H1 (cell line): ENCODE measurements around the gene FGF5.

Experiments
- CTCF ChIP-seq, 3 experiments: IDR thresholded peaks; 1 replicate in 2 of 3; 2 replicates in 1 of 3; pipeline versions ENCODE4 v1.5.1 to v1.6.1; 2011; ENCODE audit warnings: low read length in 3 of 3, mild to moderate bottlenecking in 3 of 3, inconsistent platforms in 2 of 3, low read depth in 1 of 3, moderate library complexity in 1 of 3; ENCODE audit not compliant: insufficient read depth in 1 of 3; ENCODE audit errors: control extremely low read depth in 1 of 3
- EGR1 ChIP-seq: IDR thresholded peaks from 2 replicates; pipeline ENCODE4 v1.6.1; 2011; ENCODE audit warnings: low read depth, low read length, borderline replicate concordance
- EP300 ChIP-seq, 2 experiments: IDR thresholded peaks; 1 replicate in 1 of 2; 2 replicates in 1 of 2; pipeline ENCODE4 v1.6.1; 2011 to 2012; ENCODE audit warnings: low read depth in 2 of 2, low read length in 2 of 2, mild to moderate bottlenecking in 2 of 2, borderline replicate concordance in 1 of 2, inconsistent platforms in 1 of 2, moderate library complexity in 1 of 2
- POLR2A ChIP-seq, 2 experiments: IDR thresholded peaks; 1 replicate in 1 of 2; 2 replicates in 1 of 2; pipeline ENCODE4 v1.6.1; 2011; ENCODE audit warnings: low read depth in 2 of 2, low read length in 2 of 2, mild to moderate bottlenecking in 2 of 2; ENCODE audit errors: control extremely low read depth in 1 of 2
- RAD21 ChIP-seq, 2 experiments: IDR thresholded peaks in 1 of 2; conservative IDR thresholded peaks in 1 of 2; 2 replicates each; pipeline ENCODE4 v1.6.1; 2011; ENCODE audit warnings: low read depth in 2 of 2, low read length in 2 of 2, improper control_type of control experiment in 1 of 2, inconsistent platforms in 1 of 2, mild to moderate bottlenecking in 1 of 2, moderate library complexity in 1 of 2
- SP1 ChIP-seq: IDR thresholded peaks from 2 replicates; pipeline ENCODE4 v1.6.1; 2011; ENCODE audit warnings: low read depth, low read length

GRCh38 chr4:80243274-80244018 lies 23.0 kb upstream of the FGF5 start:
- TF ChIP-seq EGR1 (no peak), CTCF (IDR thresholded peaks at IDR 0.05; ENCODE audit: control extremely low read depth in 1 of 3, insufficient read depth in 1 of 3, low read depth in 1 of 3, low read length in 3 of 3) (no peak), POLR2A (IDR thresholded peaks at IDR 0.05; ENCODE audit: control extremely low read depth in 1 of 2, low read depth in 2 of 2, low read length in 2 of 2) (no peak), SP1 (no peak), EP300 (IDR thresholded peaks at IDR 0.05; ENCODE audit: borderline replicate concordance in 1 of 2, low read depth in 2 of 2, low read length in 2 of 2) (no peak), RAD21 (IDR thresholded peaks at IDR 0.05 in 1 of 2, conservative IDR thresholded peaks at IDR 0.05 in 1 of 2; ENCODE audit: low read depth in 2 of 2, low read length in 2 of 2) (no peak)
